Brain microvascular endothelial cell (primary cell): ENCODE data around the gene ITPR2.

Experiments used
- DNase-seq: peaks from one replicate; pipeline ENCODE4 v3.0.0-alpha.2; 2020
- H3K27ac ChIP-seq: fragments of 250-450 bp; sonication (Bioruptor Pico); 2 replicates; pipeline ENCODE4 v1.5.1; 2020; ENCODE audit warnings: mild to moderate bottlenecking, moderate library complexity
- H3K27me3 ChIP-seq: fragments of 250-450 bp; sonication (Bioruptor Pico); replicated peaks from 2 replicates; pipeline ENCODE4 v1.5.1; 2020; ENCODE audit warnings: mild to moderate bottlenecking
- H3K36me3 ChIP-seq: fragments of 250-450 bp; sonication (Bioruptor Pico); replicated peaks from 2 replicates; pipeline ENCODE4 v1.5.1; 2020; ENCODE audit warnings: mild to moderate bottlenecking
- H3K4me3 ChIP-seq: 2 replicates; pipeline ENCODE4 v1.5.1; 2011; ENCODE audit warnings: low read depth, mild to moderate bottlenecking, control low read depth, low read length, moderate library complexity
- CTCF ChIP-seq: IDR thresholded peaks from 2 replicates; pipeline ENCODE4 v1.5.1; 2011; ENCODE audit warnings: low read depth, mild to moderate bottlenecking, moderate library complexity, low read length, control low read depth, inconsistent platforms; ENCODE audit errors: missing control alignments
- in situ Hi-C: cut with HindIII; loops from 2 replicates; pipeline ENCODE4 v1.10.0; 2017; ENCODE audit warnings: low sequenced_read_pairs, low pct_ligation_motif_present

The ITPR2 gene

GRCh38 chr12:26832822-26833742, at the start of gene ITPR2:
ITPR2 (minus strand) TSS chr12:26833194; CDS start chr12:26832781, 413 bp downstream.
- DNase-seq: peak; percentile 78
- in situ Hi-C loops: no loop called here
- no peak for TF ChIP-seq CTCF
- H3K36me3 ChIP-seq: no peaks in the 10 kb centered on the region
- H3K27me3 ChIP-seq: no peaks in the 10 kb centered on the region
- H3K27ac ChIP-seq: peak within 1 kb of the TSS; percentile 88
- peak within 1 kb of the TSS; percentile 70 for H3K4me3 ChIP-seq

GRCh38 chr12:26880625-26881024, 47.6 kb upstream of the ITPR2 start:
- in situ Hi-C loops: no loop called here
- no peak for TF ChIP-seq CTCF

GRCh38 chr12:26878661-26879119, 45.7 kb upstream of the ITPR2 start:
- no peak for DNase-seq
- Histone ChIP-seq H3K27me3 (no peaks in the 10 kb centered on the region), H3K36me3 (no peaks in the 10 kb centered on the region), H3K4me3 (no peak overlapping the region), H3K27ac (no peak overlapping the region)
- in situ Hi-C loops: no loop called here
- TF ChIP-seq CTCF: no peak

More at GRCh38 chr12:26880625-26881024, 47.6 kb upstream of the ITPR2 start:
- H3K27ac ChIP-seq: no peak overlapping the region
- H3K4me3 ChIP-seq: no peak overlapping the region
- no peaks in the 10 kb centered on the region for H3K27me3 ChIP-seq
- H3K36me3 ChIP-seq: no peaks in the 10 kb centered on the region
- no peak for DNase-seq

- no peak for TF ChIP-seq CTCF
- Histone ChIP-seq H3K4me3 (no peak overlapping the region), H3K27ac (no peak overlapping the region), H3K27me3 (no peaks in the 10 kb centered on the region), H3K36me3 (no peaks in the 10 kb centered on the region)
- no peak for DNase-seq
- in situ Hi-C loops: no loop called here
These were observed 41.7 kb upstream of the ITPR2 start for GRCh38 chr12:26874501-26875296.

- H3K27ac ChIP-seq: no peak overlapping the region
- H3K27me3 ChIP-seq: no peaks in the 10 kb centered on the region
- no peaks in the 10 kb centered on the region for H3K36me3 ChIP-seq
- DNase-seq: no peak
- in situ Hi-C loops: no loop called here
- no peak for TF ChIP-seq CTCF
- H3K4me3 ChIP-seq: no peak overlapping the region
These were observed 39.6 kb upstream of the ITPR2 start for GRCh38 chr12:26872625-26873024.
